Cerebellar cortex (tissue), 1 donor: ENCODE data around the gene STXBP6.
A peak's percentile ranks its signal among the peaks of the same experiment; 100 is the strongest.
"Not testable (repeated sequence)": the region's sequence is repeated elsewhere in the genome, so short reads cannot be mapped to it uniquely, and the experiment has no call there.

Source experiments
- DNase-seq: peaks from one replicate; pipeline ENCODE4 v3.0.0-alpha.2; 2015; ENCODE audit warnings: low spot score

STXBP6 gene

DNA sequence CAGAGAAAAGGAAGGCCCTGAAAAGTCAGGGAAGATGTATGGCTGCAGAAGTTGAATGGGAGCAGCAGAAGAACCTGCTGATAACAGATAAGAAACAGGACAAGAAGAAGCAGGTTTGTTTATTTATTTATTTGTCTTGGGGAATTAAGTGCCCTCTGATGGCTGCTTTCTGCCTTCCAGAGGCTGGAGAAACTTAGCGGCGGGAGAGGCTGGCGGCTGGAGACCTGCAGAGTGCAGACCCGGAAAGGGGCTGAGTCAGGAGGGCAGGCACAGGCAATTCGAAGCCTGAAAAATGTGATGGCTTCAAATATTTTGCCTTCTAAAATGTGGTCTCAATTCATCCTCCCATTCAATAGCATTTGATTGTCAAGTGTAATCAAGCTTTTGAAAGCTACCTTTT lies 247.7 kb downstream of the STXBP6 start:
- no peak for DNase-seq

DNA sequence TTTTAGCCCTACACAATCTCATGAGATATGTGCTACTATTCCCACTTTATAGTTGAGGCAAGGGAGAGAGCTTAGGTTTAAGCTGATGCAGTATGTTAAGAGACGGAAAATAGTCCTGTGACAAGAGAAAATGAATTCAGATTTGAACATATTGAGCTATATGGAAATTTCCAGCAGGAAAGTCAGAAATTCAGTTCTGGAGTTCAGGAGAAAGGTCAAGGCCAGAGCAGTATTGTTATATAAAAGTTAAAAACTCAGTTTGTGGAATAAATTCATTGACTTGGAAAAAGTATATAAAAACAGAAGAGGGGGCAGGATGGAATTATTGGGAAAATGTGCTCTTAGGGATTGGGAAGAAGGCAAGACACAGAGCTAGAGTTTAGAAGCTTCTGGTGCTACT lies 248.9 kb downstream of the STXBP6 start:
- DNase-seq: no peak

DNA sequence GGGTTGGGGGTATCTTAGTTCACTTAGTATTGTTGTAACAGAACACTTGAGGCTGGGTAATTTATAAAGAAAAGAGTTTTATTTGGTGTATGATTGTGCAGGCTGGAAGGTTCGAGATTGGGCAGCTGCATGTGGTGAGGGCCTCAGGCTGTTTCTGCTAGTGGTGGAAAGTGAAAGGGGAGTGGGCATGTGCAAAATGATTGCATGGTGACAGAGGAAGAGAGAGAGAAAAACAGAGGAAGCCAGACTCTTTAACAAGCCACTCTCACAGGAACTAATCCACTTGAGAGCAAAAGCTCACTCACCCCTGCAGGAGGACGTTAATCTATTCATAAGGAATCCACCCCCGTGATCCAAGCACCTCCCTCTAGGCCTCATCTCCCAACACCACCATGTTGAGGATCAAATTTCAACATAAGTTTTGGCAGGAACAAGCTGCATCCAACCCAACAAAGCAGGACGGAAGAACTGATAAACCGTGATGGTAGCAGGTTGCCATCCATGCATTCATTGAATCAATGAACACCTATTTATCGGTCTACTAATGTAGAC lies 251.0 kb downstream of the STXBP6 start:
- no peak for DNase-seq

GRCh38 chr14:24795406-24795805 lies 254.5 kb downstream of the STXBP6 start:
- DNase-seq: no peak

- DNase-seq: peak; percentile 10
Observed at GRCh38 chr14:24794644-24795305, 255.2 kb downstream of the STXBP6 start.

- no peak for DNase-seq
Observed at GRCh38 chr14:24790196-24790595, 259.8 kb downstream of the STXBP6 start.

DNA sequence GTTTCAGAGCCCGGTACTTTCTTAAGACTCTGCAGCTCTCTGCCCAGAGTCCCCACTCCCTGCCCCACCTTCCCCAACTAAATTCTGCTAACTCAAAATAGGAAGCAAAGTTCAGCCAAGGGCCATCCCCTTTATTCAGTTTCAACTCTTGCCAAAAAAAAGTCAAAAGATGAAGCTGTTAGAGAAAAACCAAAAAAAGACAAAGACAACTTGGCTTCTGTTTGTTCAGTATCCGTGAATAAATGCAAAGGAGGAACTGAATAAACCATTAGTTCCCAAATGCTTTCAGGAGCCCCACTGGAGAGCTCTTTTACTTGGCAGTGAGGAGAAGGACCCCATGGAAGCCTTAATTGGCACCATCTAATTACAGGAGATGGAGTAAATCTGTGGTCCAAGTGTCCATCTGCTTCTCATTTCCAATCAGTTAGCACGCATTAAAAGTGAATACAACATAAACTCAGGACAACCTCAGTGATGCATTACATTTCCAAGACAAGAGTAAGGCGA lies 260.5 kb downstream of the STXBP6 start:
- peak; percentile 8 for DNase-seq

DNA sequence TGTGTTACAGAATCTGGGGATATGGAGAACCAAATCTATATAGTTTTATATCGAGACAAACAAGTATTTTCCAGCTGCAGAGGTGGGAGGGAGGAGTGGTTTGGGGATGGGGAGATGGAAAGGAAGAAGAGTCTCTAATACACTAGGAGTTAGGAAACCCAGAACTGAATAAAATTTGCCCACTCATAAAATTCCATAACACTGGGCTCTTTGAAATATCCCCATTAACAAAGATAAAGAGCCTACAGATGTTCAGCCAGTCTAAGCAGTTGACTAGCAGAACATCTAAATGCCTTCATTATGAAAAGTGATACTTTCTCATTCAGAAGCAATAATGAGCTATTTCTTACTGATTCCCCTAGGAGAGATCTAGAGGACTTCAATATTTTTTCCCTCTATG lies 264.2 kb downstream of the STXBP6 start:
- no peak for DNase-seq

DNA sequence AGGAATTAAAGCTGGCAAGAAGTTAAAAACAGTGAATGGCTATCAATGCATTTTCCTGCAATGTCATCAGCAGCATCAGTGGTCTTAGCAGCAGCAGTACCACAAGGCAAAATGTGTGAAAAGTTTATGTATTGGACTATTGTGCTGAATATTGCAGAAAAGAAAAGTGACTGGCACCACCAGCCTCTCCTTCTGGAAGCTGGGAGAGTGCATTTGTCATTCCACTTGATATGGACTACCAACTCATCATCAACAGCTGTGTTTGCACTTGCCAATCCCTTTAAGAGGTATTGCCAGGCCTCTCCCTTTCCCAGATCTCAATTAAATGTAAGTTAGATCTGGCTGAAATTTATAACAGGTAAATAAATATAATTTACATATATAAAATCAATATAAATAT lies 265.0 kb downstream of the STXBP6 start:
- no peak for DNase-seq

DNA sequence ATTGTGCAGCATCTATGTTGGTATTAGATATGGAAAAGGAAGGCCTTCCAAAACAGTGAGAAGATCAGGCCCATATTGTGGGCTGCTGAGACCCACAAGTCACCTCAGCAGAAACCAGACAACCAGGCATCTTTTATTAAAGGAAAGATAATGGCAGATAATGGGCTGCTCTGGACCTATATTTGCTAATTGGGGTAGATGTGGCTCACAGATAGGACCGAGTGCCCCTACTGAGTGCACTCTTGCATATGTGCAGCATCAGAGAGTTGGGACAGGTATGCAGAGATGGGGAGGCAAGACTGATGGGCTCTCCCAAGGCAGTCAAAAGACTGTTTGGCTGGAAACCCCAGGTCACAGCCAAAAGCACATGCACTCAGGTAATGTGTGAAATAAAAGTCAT lies 266.2 kb downstream of the STXBP6 start:
- no peak for DNase-seq

DNA sequence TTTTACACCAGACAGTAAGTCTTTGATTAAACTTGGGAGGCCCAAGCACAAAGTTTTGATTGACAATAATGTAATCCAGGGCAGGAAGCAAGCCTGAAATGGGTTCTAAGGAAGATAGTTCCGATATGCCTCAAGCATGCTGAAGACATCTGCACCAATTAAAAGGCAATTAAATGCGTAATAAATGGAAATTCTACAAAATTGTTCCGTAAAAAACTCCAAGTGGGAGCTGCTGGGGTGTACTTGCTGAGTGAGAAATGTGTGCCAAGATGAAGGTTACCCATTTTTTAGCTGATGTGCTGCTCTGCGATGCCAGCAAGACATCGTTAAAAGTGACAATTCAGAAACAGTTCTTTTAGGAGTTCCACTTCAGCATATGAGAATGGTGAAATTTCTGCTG lies 269.7 kb downstream of the STXBP6 start:
- DNase-seq: no peak

GRCh38 chr14:24777678-24778077 lies 272.3 kb downstream of the STXBP6 start:
- no peak for DNase-seq

- DNase-seq: no peak
Observed at GRCh38 chr14:24775950-24776349, 274.0 kb downstream of the STXBP6 start.

- no peak for DNase-seq
Observed at GRCh38 chr14:24774187-24774915, 275.6 kb downstream of the STXBP6 start.

DNA sequence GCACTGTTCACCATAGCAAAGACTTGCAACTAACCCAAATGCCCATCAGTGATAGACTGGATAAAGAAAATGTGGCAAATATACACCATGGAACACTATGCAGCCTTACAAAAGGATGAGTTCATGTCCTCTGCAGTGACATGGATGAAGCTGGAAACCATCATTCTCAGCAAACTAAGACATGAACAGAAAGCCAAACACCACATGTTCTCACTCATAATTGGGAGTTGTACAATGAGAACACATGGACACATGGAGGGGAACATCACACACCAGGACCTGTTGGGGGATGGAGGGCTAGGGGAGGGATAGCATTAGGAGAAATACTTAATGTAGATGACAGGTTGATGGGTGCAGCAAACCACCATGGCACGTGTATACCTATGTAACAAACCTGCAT lies 276.4 kb downstream of the STXBP6 start:
- DNase-seq: not testable (repeated sequence)

GRCh38 chr14:24766434-24766833 lies 283.5 kb downstream of the STXBP6 start:
- no peak for DNase-seq

DNA sequence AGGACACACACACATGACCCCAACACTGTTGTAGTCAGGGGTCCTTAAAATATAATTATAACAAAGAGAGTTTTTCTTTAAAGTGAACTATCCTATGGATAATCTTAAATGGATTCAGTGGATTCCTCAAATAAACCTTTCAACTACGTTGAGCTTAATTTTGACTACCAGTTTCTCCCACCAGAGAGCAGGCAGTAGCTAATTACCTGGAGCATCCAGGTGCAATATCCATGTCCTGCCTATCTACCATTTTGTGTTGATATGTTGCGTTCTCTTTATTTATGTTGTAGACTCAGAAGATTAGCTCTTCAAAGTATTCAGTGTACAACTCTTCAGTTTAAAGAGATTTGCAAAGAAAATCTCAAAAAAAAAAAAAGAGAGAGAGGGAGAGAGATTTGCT lies 288.8 kb downstream of the STXBP6 start:
- DNase-seq: no peak
